Colonic mucosa (tissue), 4 donors: ENCODE data around the gene SYT2. TPM values are rescaled to one million over a fixed set of nuclear protein-coding genes. Genes with fewer than 3 reads are reported as not detected.
A peak's percentile ranks its signal among the peaks of the same experiment; 100 is the strongest.
"Not testable (repeated sequence)": the region's sequence is repeated elsewhere in the genome, so short reads cannot be mapped to it uniquely, and the experiment has no call there.

ENCODE experiments used
- DNase-seq: peaks from one replicate; pipeline ENCODE4 v3.0.0-alpha.2; 2020
- H3K27ac ChIP-seq: fragments of 200-600 bp; one replicate; pipeline ENCODE4 v1.8.0; 2021
- H3K27me3 ChIP-seq: fragments of 200-600 bp; one replicate; pipeline ENCODE4 v1.8.0; 2021
- H3K36me3 ChIP-seq: fragments of 200-600 bp; one replicate; pipeline ENCODE4 v1.8.0; 2021
- H3K4me1 ChIP-seq: fragments of 200-600 bp; one replicate; pipeline ENCODE4 v1.8.0; 2021; ENCODE audit warnings: mild to moderate bottlenecking
- H3K4me3 ChIP-seq: fragments of 200-600 bp; one replicate; pipeline ENCODE4 v1.8.0; 2021
- H3K9ac ChIP-seq, 2 donors: one replicate each; pipeline ENCODE4 v1.7.0; 2013; ENCODE audit warnings: control low read depth in 2 of 2, low read depth in 2 of 2, low read length in 2 of 2
- H3K9me3 ChIP-seq: fragments of 200-600 bp; one replicate; pipeline ENCODE4 v1.8.0; 2021
- intact Hi-C: fragments of 100-400 bp; cut with DNase I; formaldehyde crosslinking; loops from one replicate; pipeline ENCODE4 v1.14.1; 2022
- total RNA-seq, 2 donors: library from RNA; stranded (reverse); fragmentation: NEBNext Ultra II Directional in 1 of 2; extraction: Animal tissue kit (Norgen Biotek cat#: 25700) in 1 of 2; gene quantifications; one replicate each; pipeline ENCODE4 v1.2.1, GENCODE V29; 2021
- TF ChIP-seq, protein P1 (sequence below): fragments of 200-600 bp; IDR thresholded peaks from one replicate; pipeline ENCODE4 v1.8.0; 2022; ENCODE audit warnings: antibody characterized with exemption, mild to moderate bottlenecking
- donor health status: healthy.
- donor health status: DM: no; HTN: no; CAD: no.
- donor health status: DM: no; HTN: no; CAD: no.

SYT2 gene
- total RNA-seq, 2 donors from 2014 or later: 0.15 to 0.19 TPM

DNA sequence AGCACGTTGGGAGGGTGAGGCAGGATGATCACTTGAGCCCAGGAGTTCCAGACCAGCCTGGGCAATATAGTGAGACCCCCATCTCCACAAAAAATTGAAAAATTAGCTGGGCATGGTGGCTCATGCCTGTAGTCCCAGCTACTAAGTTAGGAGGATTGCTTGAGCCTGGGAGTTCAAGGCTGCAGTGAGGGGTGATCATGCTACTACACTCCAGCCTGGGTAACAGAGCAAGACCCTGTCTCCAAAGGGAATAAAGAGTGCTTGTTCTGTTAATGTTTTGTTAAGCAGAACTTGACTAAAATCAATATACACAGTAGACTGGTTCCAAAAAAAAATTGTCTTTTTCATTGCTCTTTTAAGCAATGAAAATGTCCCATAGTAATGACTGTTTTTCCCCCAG, 146.4 kb downstream of the SYT2 start:
- Histone ChIP-seq H3K4me3 (no peak overlapping the region), H3K9me3 (no peaks in the 10 kb centered on the region), H3K9ac (no peak overlapping the region), H3K4me1 (no peaks in the 10 kb centered on the region), H3K36me3 (no peaks in the 10 kb centered on the region), H3K27me3 (no peaks in the 10 kb centered on the region), H3K27ac (no peak overlapping the region)
- intact Hi-C loops: loop anchor here (5.0 kb wide), 1 partner anchor 57 kb away; no protein-coding TSS in a partner anchor
- TF ChIP-seq, protein P1, sequence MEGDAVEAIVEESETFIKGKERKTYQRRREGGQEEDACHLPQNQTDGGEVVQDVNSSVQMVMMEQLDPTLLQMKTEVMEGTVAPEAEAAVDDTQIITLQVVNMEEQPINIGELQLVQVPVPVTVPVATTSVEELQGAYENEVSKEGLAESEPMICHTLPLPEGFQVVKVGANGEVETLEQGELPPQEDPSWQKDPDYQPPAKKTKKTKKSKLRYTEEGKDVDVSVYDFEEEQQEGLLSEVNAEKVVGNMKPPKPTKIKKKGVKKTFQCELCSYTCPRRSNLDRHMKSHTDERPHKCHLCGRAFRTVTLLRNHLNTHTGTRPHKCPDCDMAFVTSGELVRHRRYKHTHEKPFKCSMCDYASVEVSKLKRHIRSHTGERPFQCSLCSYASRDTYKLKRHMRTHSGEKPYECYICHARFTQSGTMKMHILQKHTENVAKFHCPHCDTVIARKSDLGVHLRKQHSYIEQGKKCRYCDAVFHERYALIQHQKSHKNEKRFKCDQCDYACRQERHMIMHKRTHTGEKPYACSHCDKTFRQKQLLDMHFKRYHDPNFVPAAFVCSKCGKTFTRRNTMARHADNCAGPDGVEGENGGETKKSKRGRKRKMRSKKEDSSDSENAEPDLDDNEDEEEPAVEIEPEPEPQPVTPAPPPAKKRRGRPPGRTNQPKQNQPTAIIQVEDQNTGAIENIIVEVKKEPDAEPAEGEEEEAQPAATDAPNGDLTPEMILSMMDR: no peak
- DNase-seq: no peak

DNA sequence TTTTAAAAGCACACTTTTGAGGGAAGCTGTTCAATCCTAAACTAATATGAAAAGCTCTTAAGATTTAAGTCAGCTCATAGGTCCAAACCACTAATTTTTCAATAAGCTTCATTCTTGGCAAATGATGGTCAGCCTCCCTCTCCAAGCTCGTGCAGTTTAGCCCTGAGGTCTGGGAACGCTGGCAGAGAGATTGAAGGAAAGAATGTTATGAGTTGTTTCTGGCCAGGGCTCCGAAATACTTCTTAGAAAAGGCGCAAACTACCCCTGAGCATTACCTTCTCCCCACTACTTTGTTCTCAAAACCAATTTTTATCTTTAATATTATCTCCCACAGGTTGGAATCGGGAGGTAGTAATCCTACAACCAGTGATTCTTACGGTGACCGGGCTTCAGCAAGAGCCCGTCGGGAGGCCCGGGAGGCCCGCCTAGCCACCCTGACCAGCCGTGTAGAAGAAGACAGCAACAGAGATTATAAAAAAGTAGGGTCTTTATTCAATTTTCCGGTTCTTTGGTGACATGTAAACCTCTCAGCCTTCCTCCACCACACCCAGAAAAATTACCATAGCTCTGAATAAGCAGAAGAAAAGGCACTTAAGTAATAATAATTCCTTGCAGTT, 147.7 kb downstream of the SYT2 start:
- H3K9ac ChIP-seq: no peak overlapping the region
- no peaks in the 10 kb centered on the region for H3K4me1 ChIP-seq
- no peak overlapping the region for H3K27ac ChIP-seq

DNA sequence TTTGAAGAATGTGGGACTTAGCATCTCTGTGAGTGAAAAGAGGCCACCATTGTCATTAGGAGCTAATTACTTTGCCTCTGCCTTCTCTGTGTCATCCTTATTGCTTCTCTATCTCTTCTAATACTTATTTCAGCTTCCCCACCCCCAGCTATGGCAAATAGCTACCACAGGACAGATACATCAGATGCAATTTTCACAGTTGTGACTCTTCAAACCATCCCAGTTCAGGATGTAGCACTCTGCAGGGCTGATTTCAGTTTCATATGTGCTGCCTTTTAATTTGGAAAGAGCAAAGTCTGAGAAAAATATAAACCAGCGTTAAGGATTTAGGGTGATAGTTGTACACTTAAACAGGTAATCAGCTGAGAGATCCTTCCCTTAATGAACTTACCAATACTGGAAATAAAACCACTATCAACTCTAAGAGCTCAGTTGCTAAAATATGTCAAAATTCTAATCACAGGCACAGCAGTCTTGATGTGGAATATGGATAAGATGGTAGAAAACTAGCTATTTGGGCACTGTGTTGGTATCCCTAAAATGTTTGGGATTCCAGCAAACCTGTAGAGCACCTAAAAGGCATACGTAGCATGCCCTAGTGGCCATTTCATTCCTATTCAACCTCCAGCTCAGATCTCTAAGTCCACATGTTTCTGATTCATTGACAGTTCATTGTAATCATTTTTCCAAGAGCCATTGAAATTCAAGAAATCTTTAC, 148.4 kb downstream of the SYT2 start:
- TF ChIP-seq, protein P1: no peak
- DNase-seq: no peak
- Histone ChIP-seq H3K27ac (no peak overlapping the region), H3K36me3 (no peaks in the 10 kb centered on the region), H3K27me3 (no peaks in the 10 kb centered on the region), H3K9ac (no peak overlapping the region), H3K4me3 (no peak overlapping the region), H3K9me3 (no peaks in the 10 kb centered on the region), H3K4me1 (no peaks in the 10 kb centered on the region)
- intact Hi-C loops: loop anchor here (5.0 kb wide), 1 partner anchor 55 kb away; no protein-coding TSS in a partner anchor

More for the DNA sequence above, 147.7 kb downstream of the SYT2 start:
- no peaks in the 10 kb centered on the region for H3K27me3 ChIP-seq
- H3K9me3 ChIP-seq: no peaks in the 10 kb centered on the region
- DNase-seq: no peak
- TF ChIP-seq, protein P1: no peak
- no peaks in the 10 kb centered on the region for H3K36me3 ChIP-seq
- H3K4me3 ChIP-seq: no peak overlapping the region
- intact Hi-C loops: loop anchor here (5.0 kb wide), 1 partner anchor 55 kb away; no protein-coding TSS in a partner anchor

DNA sequence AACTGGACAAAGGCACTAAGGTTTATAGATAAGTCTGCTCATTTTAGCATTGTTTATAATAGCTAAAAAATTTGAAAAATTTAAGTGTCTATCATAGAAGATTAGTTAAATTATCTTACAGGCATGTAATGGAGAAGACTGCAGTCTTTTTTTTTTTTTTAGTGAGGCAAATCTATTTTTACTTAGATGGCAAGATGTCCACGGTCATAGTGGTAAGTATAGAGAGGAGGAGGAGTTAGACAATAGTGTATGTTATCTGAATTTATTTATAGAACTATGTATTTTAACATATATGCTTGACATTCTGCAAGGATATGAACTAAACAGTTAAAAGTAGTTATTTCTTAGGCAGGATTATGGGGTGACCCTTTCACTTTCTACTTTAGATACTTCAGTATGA, 149.0 kb downstream of the SYT2 start:
- intact Hi-C loops: loop anchor here (5.0 kb wide), 1 partner anchor 54 kb away; no protein-coding TSS in a partner anchor
- H3K27ac ChIP-seq: no peak overlapping the region
- no peaks in the 10 kb centered on the region for H3K9me3 ChIP-seq
- H3K4me1 ChIP-seq: no peaks in the 10 kb centered on the region
- no peaks in the 10 kb centered on the region for H3K27me3 ChIP-seq
- H3K9ac ChIP-seq: no peak overlapping the region
- TF ChIP-seq, protein P1: no peak
- H3K36me3 ChIP-seq: no peaks in the 10 kb centered on the region
- no peak overlapping the region for H3K4me3 ChIP-seq
- DNase-seq: no peak

DNA sequence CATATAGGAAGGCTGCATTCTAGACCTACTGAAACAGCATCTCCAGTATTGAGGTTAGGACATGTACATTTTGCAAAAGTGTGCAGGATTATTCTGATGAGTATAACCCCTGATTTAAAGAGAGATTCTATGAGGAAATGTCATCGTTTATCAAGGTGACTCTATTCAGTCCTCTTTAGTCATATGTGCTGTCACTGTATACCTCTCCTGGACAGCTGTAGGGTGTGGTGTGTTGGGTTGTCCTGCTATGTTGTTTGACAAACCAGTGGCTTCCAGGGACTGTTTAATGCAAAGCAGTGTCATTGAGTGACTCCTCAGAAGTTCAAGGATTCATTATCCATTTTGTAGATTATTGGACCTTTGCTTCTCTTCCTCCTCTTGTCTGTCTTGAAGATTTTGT, 152.6 kb downstream of the SYT2 start:
- intact Hi-C loops, H3K4me3 ChIP-seq, DNase-seq, H3K4me1 ChIP-seq, H3K9me3 ChIP-seq, H3K27me3 ChIP-seq, H3K36me3 ChIP-seq, H3K9ac ChIP-seq: not testable (repeated sequence)
- peak overlapping the region; percentile 35 for H3K27ac ChIP-seq

DNA sequence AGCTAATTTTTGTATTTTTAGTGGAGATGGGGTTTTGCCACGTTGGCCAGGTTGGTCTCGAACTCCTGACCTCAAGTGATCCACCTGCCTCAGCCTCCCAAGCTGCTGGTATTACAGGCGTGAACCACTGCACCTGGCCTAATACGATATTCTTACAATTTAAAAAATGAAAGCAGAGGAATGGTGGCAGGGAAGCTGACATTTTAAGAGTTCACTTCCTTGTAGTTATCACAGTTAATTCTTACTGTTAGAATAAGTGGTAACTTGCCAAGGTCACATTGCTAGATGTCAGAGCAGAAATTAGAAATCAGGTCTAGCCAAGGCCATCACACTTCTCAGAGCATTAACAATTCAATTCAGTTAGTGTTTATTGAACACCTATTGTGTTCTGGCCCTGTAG, 154.2 kb downstream of the SYT2 start:
- DNase-seq, H3K9ac ChIP-seq, H3K27ac ChIP-seq, H3K36me3 ChIP-seq, H3K9me3 ChIP-seq, intact Hi-C loops, H3K4me3 ChIP-seq, H3K27me3 ChIP-seq, H3K4me1 ChIP-seq: not testable (repeated sequence)

DNA sequence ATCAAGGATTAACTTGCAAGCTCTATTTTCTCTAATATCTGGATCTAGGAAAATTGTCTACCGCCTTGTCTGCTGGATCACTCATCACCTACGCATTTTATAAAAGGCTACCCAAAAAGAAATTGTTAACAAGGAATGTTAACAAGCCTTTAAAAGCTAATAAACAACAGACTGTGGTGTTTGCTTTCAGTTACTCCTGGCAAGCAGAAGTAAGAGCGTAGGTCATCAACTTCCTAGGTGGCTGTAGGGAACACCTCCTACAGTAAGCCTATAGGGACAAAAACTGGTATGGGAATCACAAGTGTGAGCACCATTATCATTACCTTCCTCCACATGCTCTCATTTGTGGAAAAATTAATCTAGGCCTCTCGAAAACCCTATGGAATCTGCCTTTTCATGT, 155.6 kb downstream of the SYT2 start:
- not testable (repeated sequence) for H3K4me1 ChIP-seq, H3K4me3 ChIP-seq
- H3K27ac ChIP-seq: peak overlapping the region; percentile 24

More for the DNA sequence above, 155.6 kb downstream of the SYT2 start:
- H3K36me3 ChIP-seq, DNase-seq, intact Hi-C loops, H3K9ac ChIP-seq, H3K9me3 ChIP-seq, H3K27me3 ChIP-seq: not testable (repeated sequence)
